GF-D8 (cell line): Measurements from ENCODE around the gene SERPINB2.

Source experiments
- DNase-seq: peaks from one replicate; lab custom pipeline; 2025; lab: John Stamatoyannopoulos, UW

The SERPINB2 gene, protein sequence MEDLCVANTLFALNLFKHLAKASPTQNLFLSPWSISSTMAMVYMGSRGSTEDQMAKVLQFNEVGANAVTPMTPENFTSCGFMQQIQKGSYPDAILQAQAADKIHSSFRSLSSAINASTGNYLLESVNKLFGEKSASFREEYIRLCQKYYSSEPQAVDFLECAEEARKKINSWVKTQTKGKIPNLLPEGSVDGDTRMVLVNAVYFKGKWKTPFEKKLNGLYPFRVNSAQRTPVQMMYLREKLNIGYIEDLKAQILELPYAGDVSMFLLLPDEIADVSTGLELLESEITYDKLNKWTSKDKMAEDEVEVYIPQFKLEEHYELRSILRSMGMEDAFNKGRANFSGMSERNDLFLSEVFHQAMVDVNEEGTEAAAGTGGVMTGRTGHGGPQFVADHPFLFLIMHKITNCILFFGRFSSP

GRCh38 chr18:63887424-63887823 is at the start of gene SERPINB2:
SERPINB2 (plus strand) TSS chr18:63887705; CDS start chr18:63891445, 3,740 bp downstream.
- no peak for DNase-seq

DNA sequence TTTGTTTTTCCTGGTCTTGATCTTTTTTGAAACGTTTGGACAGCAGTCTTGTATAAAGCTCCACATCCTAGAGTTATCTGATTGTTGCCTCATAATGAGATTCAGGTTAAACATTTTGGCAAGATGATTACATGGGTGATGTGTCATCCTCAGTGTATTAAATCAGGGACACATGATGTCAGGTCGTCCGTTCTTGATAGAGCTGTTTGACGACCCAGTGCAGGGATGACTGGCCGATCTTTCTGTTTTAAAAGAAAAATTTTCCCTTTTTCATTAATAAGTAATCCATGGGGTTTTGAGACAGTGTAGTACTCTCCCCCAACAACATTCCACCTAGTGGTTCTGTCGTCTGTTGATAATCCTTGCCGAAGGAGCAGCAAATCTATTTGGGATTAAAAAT is 44.5 kb upstream of the SERPINB2 start:
- DNase-seq: no peak

DNA sequence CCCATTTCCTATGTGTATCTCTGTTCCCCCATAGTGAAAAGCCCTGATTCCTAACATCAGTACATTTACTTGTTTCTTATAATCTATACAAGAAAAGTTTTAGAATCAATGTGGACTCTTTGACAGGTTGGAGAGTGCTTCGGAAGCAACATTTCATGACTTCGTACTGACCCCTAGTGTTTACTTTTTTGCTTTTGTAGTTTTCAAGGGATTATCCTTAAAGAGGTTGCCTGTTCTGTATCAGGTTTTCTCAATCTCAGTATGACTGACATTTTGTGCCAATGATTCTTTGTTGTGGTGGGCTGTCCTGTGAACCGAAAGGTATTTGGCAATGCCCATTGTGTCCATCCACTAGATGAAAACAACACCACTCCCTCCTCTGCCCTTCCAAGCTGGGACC is 43.3 kb upstream of the SERPINB2 start:
- DNase-seq: no peak

DNA sequence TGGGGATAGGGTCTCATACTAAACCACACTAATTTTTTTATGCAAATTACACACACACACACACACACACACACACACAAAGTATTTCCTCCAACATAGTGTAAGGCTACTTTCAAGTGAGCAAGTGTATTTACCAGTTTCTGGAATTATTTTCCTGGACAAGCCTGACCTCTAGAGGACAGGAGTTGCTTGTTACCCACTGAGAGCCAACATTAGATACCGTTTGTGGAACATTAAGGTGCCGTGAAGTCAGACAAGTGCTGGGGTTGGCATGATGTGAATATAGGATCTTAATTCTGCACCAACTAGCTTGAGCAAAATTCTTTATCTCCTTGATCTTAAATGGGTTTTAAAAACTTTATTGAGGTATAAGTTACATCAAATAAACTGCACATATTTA is 39.3 kb upstream of the SERPINB2 start:
- DNase-seq: no peak

- DNase-seq: no peak
Observed at GRCh38 chr18:63850020-63850419, 37.5 kb upstream of the SERPINB2 start.

DNA sequence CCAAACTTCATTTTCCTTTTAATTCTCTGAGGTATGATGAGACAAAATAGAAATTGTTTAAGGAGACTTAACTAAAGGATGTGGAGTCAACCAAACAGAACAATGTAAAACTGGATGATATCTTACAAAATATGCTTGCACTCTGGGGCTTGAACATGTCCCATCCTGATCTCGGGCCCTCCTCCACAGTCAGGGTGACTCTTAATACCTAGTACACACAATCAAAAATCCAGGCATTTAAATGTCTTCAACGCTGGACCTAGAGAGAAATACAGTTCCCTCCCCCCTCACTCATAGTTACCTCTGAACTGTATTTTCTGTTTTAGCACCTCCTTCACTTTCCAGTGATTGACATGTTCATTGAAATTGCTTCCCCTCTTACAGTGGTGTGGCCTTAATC is 36.9 kb upstream of the SERPINB2 start:
- DNase-seq: no peak

- no peak for DNase-seq
Observed at GRCh38 chr18:63858456-63858855, 29.0 kb upstream of the SERPINB2 start.

GRCh38 chr18:63859781-63860475 is 27.6 kb upstream of the SERPINB2 start:
- DNase-seq: no peak

GRCh38 chr18:63860531-63860930 is 27.0 kb upstream of the SERPINB2 start:
- no peak for DNase-seq

- no peak for DNase-seq
Observed at GRCh38 chr18:63867368-63868125, 20.0 kb upstream of the SERPINB2 start.

GRCh38 chr18:63868546-63868945 is 19.0 kb upstream of the SERPINB2 start:
- DNase-seq: no peak

DNA sequence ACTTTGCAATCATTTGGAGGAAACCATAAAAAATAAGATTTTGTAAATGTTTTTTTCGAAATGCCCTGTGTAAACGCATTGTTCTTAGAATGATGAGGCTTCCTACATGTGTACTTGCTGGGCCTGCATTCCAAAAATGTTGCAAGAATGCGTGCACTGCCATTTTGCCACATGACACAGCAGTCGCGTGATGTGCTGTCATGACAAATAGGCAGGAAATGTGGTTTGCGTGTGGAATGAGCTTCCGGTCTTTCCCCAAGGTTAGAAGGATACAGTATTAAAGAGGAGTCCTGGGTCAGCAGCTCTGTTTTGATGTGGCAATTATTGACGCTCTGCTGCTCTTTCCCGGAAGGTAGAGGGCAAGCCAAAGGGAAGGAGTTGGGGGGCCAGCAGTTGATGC is 18.1 kb upstream of the SERPINB2 start:
- no peak for DNase-seq

DNA sequence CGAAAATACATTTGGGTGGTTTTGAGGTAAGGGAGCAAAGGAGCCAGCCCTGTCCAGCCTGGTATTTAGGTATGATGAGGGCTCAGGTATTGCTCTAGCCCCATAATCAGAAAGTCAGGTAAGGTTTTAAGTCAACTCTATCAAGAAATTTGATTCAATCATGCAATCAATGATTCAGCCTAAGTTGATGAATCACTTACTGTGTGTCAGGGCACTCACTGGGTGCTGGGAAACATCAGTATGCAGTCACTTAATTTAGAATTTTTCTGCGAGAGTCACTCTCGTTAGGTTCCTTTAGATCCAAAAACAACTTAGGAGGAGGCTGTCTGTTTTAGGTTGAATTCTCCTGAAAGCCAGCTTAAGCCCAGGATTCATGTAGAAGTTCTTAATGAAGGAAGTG is 17.7 kb upstream of the SERPINB2 start:
- no peak for DNase-seq

GRCh38 chr18:63871836-63872235 is 15.7 kb upstream of the SERPINB2 start:
- DNase-seq: no peak

GRCh38 chr18:63872586-63872985 is 14.9 kb upstream of the SERPINB2 start:
- DNase-seq: no peak

DNA sequence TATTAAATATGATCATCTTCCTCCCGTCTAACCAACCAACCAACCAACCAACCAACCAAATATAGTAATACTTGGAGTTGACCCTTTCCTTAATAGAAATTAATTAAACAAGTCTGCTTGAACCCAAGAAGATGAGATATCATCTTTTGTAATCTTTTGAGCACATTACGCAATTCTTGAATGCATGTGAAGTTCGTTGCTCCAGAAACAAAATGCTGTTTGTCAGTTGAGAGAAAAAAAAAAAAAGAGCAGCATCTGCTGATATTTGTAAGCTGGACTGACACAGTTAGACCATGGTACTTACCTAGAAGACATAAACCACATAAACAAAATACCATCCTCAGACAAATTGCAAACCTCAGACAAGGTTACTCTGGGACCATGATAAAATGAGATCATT is 9.2 kb upstream of the SERPINB2 start:
- DNase-seq: no peak

GRCh38 chr18:63878925-63879324 is 8.6 kb upstream of the SERPINB2 start:
- no peak for DNase-seq

GRCh38 chr18:63879709-63880108 is 7.8 kb upstream of the SERPINB2 start:
- DNase-seq: no peak

- DNase-seq: no peak
Observed at GRCh38 chr18:63881851-63882250, 5.7 kb upstream of the SERPINB2 start.

GRCh38 chr18:63882333-63883141 is 5.0 kb upstream of the SERPINB2 start:
- DNase-seq: no peak

GRCh38 chr18:63883617-63884016 is 3.9 kb upstream of the SERPINB2 start:
- no peak for DNase-seq
